Liver (tissue), 3 donors: ENCODE results near the gene TENT4A.

Experiments
- GABPA ChIP-seq, 2 donors: IDR thresholded peaks in 1 of 2; conservative IDR thresholded peaks in 1 of 2; 2 replicates each; pipeline ENCODE4 v1.6.1; 2016; ENCODE audit warnings: antibody characterized with exemption in 2 of 2, mild to moderate bottlenecking in 1 of 2, moderate library complexity in 1 of 2
- RAD21 ChIP-seq, 2 donors: IDR thresholded peaks; 2 replicates each; pipeline ENCODE4 v1.6.1; 2016; ENCODE audit warnings: antibody characterized with exemption in 2 of 2, mild to moderate bottlenecking in 2 of 2
- TF ChIP-seq, protein P1 (sequence below): fragments of 150-350 bp; IDR thresholded peaks from 2 replicates; pipeline ENCODE4 v1.5.1; 2017; ENCODE audit warnings: improper control_type of control experiment, low read depth, low read length; ENCODE audit not compliant: missing input control
- donor health status: healthy.
- donor health status: healthy.

- no peak for TF ChIP-seq GABPA (IDR thresholded peaks at IDR 0.05 in 1 of 2, conservative IDR thresholded peaks at IDR 0.05 in 1 of 2)
- TF ChIP-seq, protein P1, sequence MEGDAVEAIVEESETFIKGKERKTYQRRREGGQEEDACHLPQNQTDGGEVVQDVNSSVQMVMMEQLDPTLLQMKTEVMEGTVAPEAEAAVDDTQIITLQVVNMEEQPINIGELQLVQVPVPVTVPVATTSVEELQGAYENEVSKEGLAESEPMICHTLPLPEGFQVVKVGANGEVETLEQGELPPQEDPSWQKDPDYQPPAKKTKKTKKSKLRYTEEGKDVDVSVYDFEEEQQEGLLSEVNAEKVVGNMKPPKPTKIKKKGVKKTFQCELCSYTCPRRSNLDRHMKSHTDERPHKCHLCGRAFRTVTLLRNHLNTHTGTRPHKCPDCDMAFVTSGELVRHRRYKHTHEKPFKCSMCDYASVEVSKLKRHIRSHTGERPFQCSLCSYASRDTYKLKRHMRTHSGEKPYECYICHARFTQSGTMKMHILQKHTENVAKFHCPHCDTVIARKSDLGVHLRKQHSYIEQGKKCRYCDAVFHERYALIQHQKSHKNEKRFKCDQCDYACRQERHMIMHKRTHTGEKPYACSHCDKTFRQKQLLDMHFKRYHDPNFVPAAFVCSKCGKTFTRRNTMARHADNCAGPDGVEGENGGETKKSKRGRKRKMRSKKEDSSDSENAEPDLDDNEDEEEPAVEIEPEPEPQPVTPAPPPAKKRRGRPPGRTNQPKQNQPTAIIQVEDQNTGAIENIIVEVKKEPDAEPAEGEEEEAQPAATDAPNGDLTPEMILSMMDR: no peak
- TF ChIP-seq RAD21 (IDR thresholded peaks at IDR 0.05): no peak
These were observed 38.8 kb upstream of the TENT4A start for GRCh38 chr5:6674421-6674820.
